Measurements from ENCODE around the gene DCX.

- no peak for TF ChIP-seq CTCF (IDR thresholded peaks at IDR 0.05)
- TF ChIP-seq POLR2A (IDR thresholded peaks at IDR 0.05) = no peak
These were observed 48.3 kb downstream of the DCX start for GRCh38 chrX:111363741-111364140.
